GM12878 (cell line): ENCODE data around the gene ELL. TPM values are rescaled to one million over a fixed set of nuclear protein-coding genes. Genes with fewer than 3 reads are reported as not detected.

Experiments used
- BCLAF1 ChIP-seq: fragments of 450-650 bp; IDR thresholded peaks from 2 replicates; pipeline ENCODE4 v1.6.1; 2017; ENCODE audit warnings: antibody characterized with exemption, mild to moderate bottlenecking, moderate library complexity
- JUND ChIP-seq: IDR thresholded peaks from 2 replicates; pipeline ENCODE4 v1.6.1; 2012; ENCODE audit warnings: low read depth, mild to moderate bottlenecking, low read length, improper control_type of control experiment, moderate library complexity
- ZBTB40 ChIP-seq: fragments of 450-650 bp; IDR thresholded peaks from 2 replicates; pipeline ENCODE4 v1.6.1; 2016; ENCODE audit warnings: mild to moderate bottlenecking, moderate library complexity, borderline replicate concordance
- polyA plus RNA-seq, 11 experiments: library from polyadenylated mRNA; depleted of rRNA in 4 of 11; unstranded in 6 of 11; stranded (reverse) in 5 of 11; fragments of >200 nt; fragmentation: Nextera tagmentation in 4 of 11; fragmentation: Illumina TruSeq in 1 of 11; extraction: Ambion mirVana in 4 of 11; extraction: Trizol in 1 of 11; gene quantifications; 1 replicate in 1 of 11; 2 replicates in 10 of 11; pipeline versions ENCODE4 v1.2.1 to v1.2.3, GENCODE V29; 2011 to 2016; ENCODE audit warnings: inconsistent platforms in 2 of 11, missing spikeins in 2 of 11, low read depth in 1 of 11
- total RNA-seq, 4 experiments: library from RNA; depleted of rRNA in 3 of 4; stranded (reverse); fragments of >200 nt in 3 of 4; fragmentation: Illumina TruSeq in 1 of 4; extraction: Trizol in 1 of 4; gene quantifications; 2 replicates each; pipeline versions ENCODE4 v1.2.1 to v1.2.3, GENCODE V29; 2013 to 2021

Gene ELL
- total and polyA plus RNA-seq, 10 of the 15 experiments (the other 5 are each of a cell fraction or from before 2014, with no cell fraction given) = 0.91 to 25.0 (median 9.1) TPM

- TF ChIP-seq ZBTB40 (no peak), JUND (no peak), BCLAF1 (no peak)
- TF ChIP-seq, all 136 proteins: peak for 0
These were observed 14.7 kb downstream of the ELL start (continued) for GRCh38 chr19:18507021-18507726.
